Measurements from ENCODE around the gene DCLRE1C.

DNA sequence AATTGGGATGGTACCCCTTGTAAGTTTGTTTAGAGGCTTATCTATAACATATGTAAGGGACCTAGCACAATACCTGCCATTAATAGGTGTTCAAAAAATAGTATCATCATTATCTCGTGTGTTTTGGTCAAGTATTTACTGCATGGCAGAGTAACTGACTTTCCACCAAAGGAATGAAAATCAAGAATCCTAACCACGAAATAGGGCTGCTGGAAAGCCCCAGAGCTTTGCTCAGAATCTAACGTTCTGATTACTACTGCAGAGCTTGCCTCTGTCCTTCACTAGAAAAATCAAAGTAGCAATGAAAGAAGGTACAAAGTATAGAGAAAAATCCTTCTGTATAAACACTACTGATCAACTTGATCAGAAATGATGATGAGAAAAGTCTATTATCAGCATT, 34.9 kb downstream of the DCLRE1C start:
- no peak for TF ChIP-seq POLR2A (IDR thresholded peaks at IDR 0.05)
- TF ChIP-seq, protein P1, sequence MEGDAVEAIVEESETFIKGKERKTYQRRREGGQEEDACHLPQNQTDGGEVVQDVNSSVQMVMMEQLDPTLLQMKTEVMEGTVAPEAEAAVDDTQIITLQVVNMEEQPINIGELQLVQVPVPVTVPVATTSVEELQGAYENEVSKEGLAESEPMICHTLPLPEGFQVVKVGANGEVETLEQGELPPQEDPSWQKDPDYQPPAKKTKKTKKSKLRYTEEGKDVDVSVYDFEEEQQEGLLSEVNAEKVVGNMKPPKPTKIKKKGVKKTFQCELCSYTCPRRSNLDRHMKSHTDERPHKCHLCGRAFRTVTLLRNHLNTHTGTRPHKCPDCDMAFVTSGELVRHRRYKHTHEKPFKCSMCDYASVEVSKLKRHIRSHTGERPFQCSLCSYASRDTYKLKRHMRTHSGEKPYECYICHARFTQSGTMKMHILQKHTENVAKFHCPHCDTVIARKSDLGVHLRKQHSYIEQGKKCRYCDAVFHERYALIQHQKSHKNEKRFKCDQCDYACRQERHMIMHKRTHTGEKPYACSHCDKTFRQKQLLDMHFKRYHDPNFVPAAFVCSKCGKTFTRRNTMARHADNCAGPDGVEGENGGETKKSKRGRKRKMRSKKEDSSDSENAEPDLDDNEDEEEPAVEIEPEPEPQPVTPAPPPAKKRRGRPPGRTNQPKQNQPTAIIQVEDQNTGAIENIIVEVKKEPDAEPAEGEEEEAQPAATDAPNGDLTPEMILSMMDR (IDR thresholded peaks at IDR 0.05), result no peak
